Muscle of leg (tissue), 11 donors: ENCODE results near the gene RGP1. TPM values are rescaled to one million over a fixed set of nuclear protein-coding genes. Genes with fewer than 3 reads are reported as not detected.

ENCODE experiments used
- DNase-seq: peaks from one replicate; pipeline ENCODE4 v3.0.0; 2013
- H3K27ac ChIP-seq: one replicate; pipeline ENCODE4 v1.5.1; 2013; ENCODE audit warnings: mild to moderate bottlenecking, low read length, control low read depth
- H3K27me3 ChIP-seq: one replicate; pipeline ENCODE4 v1.6.1; 2013; ENCODE audit warnings: low read length; ENCODE audit not compliant: control insufficient read depth, insufficient read depth
- H3K36me3 ChIP-seq: one replicate; pipeline ENCODE4 v1.6.1; 2013; ENCODE audit warnings: low read length; ENCODE audit not compliant: control insufficient read depth, insufficient read depth
- H3K4me1 ChIP-seq: one replicate; pipeline ENCODE4 v1.6.1; 2013; ENCODE audit warnings: low read length; ENCODE audit not compliant: control insufficient read depth, insufficient read depth
- H3K4me3 ChIP-seq: one replicate; pipeline ENCODE4 v1.5.1; 2013; ENCODE audit warnings: low read length, control low read depth
- H3K9me3 ChIP-seq: replicated peaks from 2 replicates; pipeline ENCODE4 v1.6.1; 2013; ENCODE audit warnings: low read depth, low read length; ENCODE audit not compliant: control insufficient read depth
- WGBS: methylation state at CpG from one replicate; pipeline ENCODE4 v1.1.5; 2013; ENCODE audit warnings: missing lambda C conversion rate; ENCODE audit not compliant: insufficient coverage; 5-methylcytosine and 5-hydroxymethylcytosine counted together
- polyA plus RNA-seq, 8 donors: library from polyadenylated mRNA; unstranded; fragments of 120-200 nt; gene quantifications; one replicate each; pipeline versions ENCODE4 v1.2.1 to v1.2.3, GENCODE V29; 2013; ENCODE audit warnings: inconsistent platforms in 1 of 8, low replicate concordance in 1 of 8; ENCODE audit not compliant: insufficient read length in 8 of 8, insufficient read depth in 1 of 8
- total RNA-seq: library from RNA; stranded (reverse); fragments of 120-200 nt; gene quantifications from one replicate; pipeline ENCODE4 v1.2.4, GENCODE V29; 2013

The RGP1 gene
- total and polyA plus RNA-seq, 9 donors = 11.4 to 23.6 (median 19.6) TPM

DNA sequence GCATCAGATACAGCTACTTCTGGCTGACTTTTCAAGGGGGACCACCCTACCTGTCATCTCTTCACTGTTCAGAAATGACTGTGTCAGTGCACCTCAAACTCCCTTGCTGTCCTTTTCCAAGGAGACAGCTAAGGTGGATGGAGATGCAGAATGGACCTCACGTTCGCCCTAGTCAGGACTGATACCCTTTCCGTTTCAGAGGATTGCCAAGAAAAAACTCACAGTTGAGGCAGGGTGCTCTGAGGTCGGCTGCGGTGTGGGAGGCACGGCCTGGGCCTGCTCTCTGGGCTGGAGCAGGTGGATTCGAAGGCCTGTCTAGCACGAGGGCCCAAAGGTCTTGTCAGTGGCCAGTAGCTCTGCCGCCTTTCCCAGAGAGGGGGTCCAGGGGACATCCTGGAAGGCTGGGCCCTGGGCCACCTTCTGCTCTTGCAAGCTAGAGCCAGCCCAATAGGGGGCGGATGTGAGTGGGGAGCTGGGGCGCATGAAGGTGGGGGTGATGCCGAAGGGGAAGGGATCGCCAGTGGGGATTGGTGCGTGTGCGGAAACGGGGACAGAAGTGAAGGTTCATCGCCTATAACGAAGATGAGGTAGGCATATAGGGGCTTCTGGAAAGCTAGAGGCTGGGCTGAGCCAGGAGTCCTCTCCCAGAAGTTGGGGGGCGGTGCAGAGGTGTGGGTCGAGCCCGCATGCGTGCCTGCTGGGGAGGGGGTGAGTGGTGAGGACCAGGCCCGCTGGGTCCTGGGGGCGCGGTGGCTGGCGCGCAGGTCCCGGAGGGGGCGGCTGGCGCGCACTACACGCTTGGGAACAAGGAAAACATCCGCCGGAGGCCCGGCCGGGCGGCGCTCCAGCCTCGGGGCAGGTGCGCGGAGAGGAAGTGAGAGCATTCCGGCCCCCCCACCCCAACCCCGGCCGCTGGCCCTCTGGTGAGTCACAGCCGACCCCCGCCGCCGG, 7.5 kb downstream of the RGP1 start:
- WGBS = 23% methylated on average over 18 of the region's 48 CpGs
- peak; percentile 78 for DNase-seq
- peak overlapping the region; percentile 91 for H3K27ac ChIP-seq
- peaks cover 12% of the 10 kb centered on the region for H3K4me1 ChIP-seq
- no peaks in the 10 kb centered on the region for H3K27me3 ChIP-seq
- H3K9me3 ChIP-seq = no peaks in the 10 kb centered on the region
- peaks cover 41% of the 10 kb centered on the region for H3K36me3 ChIP-seq
- peak overlapping the region; percentile 63 for H3K4me3 ChIP-seq

DNA sequence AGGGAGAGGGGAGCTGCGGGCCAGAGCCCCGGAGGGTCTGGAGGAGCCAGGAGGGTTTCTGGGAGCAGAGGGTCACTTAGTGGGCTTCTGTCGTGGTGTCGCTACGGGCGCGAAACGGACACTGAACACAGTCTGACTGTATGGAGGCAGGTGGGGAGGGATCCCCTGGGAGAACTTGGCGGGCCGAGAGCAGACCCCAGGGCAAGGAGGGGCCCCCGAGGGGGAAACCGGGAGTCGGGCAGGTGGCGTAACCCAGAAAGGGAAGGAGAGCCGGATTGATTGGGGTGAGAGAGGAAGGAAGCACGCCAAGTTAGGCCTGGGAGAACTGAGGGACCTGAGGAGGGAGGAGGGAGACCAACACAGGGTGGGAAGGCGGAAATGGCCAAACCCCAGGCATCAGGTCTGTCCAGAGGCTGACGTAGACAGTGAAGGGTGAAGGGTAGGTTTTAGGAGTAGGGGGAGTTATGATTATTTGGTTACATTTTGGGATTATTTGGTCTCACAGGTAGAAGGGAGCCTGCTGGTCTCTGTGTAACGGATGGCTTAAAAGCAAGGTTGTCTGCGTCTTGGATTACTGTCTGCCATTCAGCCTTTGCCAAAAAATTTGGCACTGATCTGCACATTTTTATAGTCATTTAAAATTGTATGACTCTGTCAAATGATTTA, 8.3 kb downstream of the RGP1 start:
- no peaks in the 10 kb centered on the region for H3K9me3 ChIP-seq
- H3K27me3 ChIP-seq = no peaks in the 10 kb centered on the region
- peaks cover 33% of the 10 kb centered on the region for H3K36me3 ChIP-seq
- WGBS = 2% methylated on average over 18 of the region's 20 CpGs
- peaks cover 12% of the 10 kb centered on the region for H3K4me1 ChIP-seq
- H3K27ac ChIP-seq = peak overlapping the region; percentile 91
- DNase-seq = peak; percentile 64
- H3K4me3 ChIP-seq = peak overlapping the region; percentile 63

DNA sequence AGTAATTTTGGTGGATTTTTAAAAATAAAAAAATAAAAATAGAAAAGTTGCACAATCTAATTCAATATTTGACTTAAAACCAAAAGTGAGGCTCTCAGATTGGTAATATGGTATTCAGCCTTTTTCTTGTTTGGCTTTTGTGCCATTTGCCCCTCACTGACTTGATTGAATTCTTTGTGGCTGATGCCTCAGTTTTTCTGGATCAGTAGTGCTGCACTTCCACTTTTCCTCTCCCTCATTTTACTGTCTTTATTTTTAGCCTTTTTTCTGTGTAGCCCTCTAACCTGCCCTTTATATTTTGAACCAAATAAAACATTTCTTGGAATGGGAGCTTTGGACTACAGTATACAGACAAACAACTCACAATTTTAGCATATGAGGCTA, 8.8 kb downstream of the RGP1 start:
- H3K27ac ChIP-seq = peak overlapping the region; percentile 91
- H3K27me3 ChIP-seq = no peaks in the 10 kb centered on the region
- H3K9me3 ChIP-seq = no peaks in the 10 kb centered on the region
- DNase-seq = no peak
- peaks cover 12% of the 10 kb centered on the region for H3K4me1 ChIP-seq
- H3K4me3 ChIP-seq = no peak overlapping the region
- peaks cover 28% of the 10 kb centered on the region for H3K36me3 ChIP-seq

DNA sequence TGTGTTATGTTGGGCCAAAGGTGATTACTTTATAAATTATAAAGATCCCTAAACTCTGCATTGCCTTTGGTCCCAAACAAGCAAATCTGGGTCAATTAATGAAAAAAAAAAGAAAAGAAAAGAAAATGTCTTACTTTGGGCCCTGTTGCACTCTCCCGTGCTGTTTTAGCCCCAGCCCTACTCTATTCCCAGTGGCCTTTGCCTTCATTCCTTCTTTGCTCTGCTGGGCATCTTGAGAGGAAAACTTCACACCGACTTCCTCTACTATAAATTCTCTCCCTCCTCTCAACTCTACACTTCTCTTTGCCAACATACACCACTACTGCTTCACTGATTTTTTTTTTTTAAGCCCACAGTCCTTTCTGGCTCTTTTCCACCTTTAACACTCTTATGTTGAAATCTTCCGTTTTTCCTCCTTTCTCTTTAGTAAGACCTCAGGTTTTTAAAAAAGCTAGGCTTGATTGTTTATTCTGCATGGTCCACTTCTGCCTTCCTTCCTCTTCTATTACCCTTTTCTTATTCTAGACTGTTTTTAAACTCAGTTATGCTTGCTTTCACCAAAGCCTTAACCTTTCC, 9.5 kb downstream of the RGP1 start:
- DNase-seq = peak; percentile 40
- Histone ChIP-seq H3K4me3 (no peak overlapping the region), H3K4me1 (peaks cover 12% of the 10 kb centered on the region), H3K27ac (no peak overlapping the region), H3K27me3 (no peaks in the 10 kb centered on the region), H3K9me3 (no peaks in the 10 kb centered on the region), H3K36me3 (peaks cover 21% of the 10 kb centered on the region)
- WGBS = 33% methylated on average over 2 of the region's 3 CpGs

DNA sequence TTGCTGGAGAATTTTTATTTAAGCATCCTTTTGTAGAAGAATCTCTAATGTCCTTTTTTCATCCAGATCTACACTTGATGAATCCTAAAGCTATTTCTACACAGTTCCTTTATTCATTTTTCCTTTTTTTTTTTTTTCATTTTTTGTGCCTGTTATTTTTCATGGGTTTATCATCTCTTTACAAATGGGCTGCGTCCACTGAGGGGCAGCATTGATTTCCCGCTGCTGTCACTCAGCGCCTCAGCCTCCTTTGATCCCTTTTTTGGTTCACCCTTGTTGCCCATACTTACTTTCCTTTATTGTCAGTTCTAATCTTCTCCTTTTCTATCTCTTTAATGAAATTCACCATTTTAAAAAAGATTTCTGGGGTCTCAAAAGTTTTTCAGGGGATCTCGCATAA, 10.7 kb downstream of the RGP1 start:
- DNase-seq = no peak
- Histone ChIP-seq H3K36me3 (peaks cover 8% of the 10 kb centered on the region), H3K9me3 (no peaks in the 10 kb centered on the region), H3K27ac (no peak overlapping the region), H3K4me1 (peaks cover 12% of the 10 kb centered on the region), H3K4me3 (no peak overlapping the region), H3K27me3 (no peaks in the 10 kb centered on the region)
- WGBS = 92% methylated on average over 4 of the region's 4 CpGs

DNA sequence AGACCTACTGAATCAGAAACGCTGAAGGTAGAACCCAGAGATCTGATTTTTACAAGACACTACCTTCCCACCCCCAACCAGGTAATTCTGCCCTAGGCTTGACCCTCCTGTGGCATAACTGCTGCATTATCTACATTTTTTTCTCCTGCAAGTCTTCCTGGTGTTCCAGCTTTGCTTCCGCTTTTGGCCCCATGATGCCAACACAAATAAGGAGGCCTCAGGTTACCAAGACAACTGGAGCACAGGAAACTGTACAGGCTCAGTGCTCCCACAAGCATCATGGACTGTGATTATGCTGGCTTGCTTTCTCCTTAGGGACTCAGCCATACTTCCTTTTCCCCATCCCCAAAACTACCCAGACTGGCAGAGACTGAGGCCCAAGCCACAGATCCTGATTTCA, 11.6 kb downstream of the RGP1 start:
- Histone ChIP-seq H3K27ac (no peak overlapping the region), H3K4me3 (no peak overlapping the region), H3K4me1 (peaks cover 12% of the 10 kb centered on the region), H3K36me3 (peaks cover 3% of the 10 kb centered on the region), H3K27me3 (no peaks in the 10 kb centered on the region), H3K9me3 (no peaks in the 10 kb centered on the region)
- DNase-seq = peak; percentile 62
- 74% methylated on average over 2 of the region's 2 CpGs for WGBS

DNA sequence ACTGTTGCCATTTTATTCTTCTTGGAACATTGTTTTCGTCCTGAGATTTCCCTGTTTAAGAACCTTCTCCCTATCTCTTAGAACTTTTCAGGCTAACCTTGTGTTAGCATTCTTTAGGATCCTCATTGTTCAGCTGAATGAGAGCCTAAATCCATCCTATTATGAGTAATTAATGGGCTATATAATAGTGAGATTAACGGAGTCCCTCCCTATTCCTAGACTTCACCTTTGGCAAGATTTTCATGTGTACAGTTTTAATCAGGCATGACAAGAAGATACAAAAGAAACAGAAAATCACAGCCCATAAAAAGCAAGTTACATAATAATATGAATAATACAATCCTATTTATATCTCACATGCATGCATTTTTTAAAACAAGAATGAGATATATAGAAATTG, 14.1 kb downstream of the RGP1 start:
- H3K27ac ChIP-seq = no peak overlapping the region
- no peaks in the 10 kb centered on the region for H3K9me3 ChIP-seq
- H3K27me3 ChIP-seq = no peaks in the 10 kb centered on the region
- H3K4me1 ChIP-seq = no peaks in the 10 kb centered on the region
- no CpG with 5 or more reads among the region's 2 CpGs for WGBS
- DNase-seq = no peak
- no peaks in the 10 kb centered on the region for H3K36me3 ChIP-seq
- no peak overlapping the region for H3K4me3 ChIP-seq

DNA sequence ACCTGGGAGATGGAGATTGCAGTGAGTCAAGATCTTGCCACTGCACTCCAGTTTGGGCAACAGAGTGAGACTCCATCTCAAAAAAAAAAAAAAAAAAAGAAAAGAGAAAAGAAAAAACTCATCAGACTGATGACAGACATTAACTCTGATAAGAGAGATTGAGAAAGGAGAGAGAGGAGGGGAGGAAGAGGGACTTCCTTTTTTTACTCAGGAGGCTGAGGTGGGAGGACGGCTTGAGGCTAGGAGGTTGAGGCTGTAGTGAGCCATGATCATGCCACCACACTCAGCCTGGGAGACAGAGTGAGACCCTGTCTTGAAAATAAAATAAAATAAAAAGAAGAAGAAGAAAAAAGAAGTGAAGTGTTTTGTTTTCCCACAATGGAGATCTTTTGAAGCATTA, 14.7 kb downstream of the RGP1 start:
- H3K9me3 ChIP-seq = no peaks in the 10 kb centered on the region
- no peak overlapping the region for H3K27ac ChIP-seq
- H3K4me1 ChIP-seq = no peaks in the 10 kb centered on the region
- no peaks in the 10 kb centered on the region for H3K27me3 ChIP-seq
- no peak for DNase-seq
- no peaks in the 10 kb centered on the region for H3K36me3 ChIP-seq
- no peak overlapping the region for H3K4me3 ChIP-seq
- WGBS = no CpG with 5 or more reads among the region's 1 CpG

DNA sequence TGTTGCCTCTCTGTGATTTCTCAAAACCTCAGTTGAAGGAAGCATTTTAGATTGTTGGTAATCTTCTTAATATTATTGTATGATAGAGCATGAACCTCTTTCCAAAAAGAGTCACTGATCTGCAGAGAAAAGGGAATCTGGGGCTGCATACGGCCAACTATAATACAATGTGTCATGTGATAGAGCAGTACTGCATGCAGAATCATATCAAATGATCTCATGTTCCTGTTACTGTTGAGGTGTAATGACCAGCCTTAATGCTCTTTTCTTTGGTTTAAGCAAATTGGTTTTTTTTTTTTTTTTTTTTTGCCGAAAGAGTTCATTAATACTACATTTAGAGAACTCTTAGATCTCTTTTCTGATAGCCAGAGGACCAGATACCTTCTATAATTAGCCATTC, 17.9 kb downstream of the RGP1 start:
- no CpG with 5 or more reads among the region's 2 CpGs for WGBS
- no peak overlapping the region for H3K4me3 ChIP-seq
- H3K36me3 ChIP-seq = no peaks in the 10 kb centered on the region
- no peak overlapping the region for H3K27ac ChIP-seq
- H3K4me1 ChIP-seq = peaks cover 7% of the 10 kb centered on the region
- H3K27me3 ChIP-seq = no peaks in the 10 kb centered on the region
- no peak for DNase-seq
- H3K9me3 ChIP-seq = no peaks in the 10 kb centered on the region

DNA sequence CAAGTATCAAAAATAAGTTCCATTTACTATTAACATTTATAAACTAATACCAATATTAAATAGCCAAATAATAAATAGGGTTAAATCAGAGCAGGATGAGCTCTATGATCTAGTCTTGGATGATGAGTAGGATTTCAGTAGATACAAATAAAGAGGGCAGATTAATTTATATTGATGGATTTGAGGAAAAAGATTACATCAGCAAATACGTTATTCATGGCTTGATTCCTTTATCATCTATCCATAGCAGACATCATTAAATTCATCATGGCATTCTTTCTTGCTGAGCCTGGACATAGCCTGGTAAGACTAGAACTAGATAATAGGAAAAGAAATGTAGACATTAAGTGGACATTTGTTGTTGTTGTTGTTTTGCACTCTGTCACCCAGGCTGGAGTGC, 18.4 kb downstream of the RGP1 start:
- no peak overlapping the region for H3K27ac ChIP-seq
- WGBS = no CpG with 5 or more reads among the region's 1 CpG

More for the DNA sequence above, 18.4 kb downstream of the RGP1 start:
- no peaks in the 10 kb centered on the region for H3K36me3 ChIP-seq
- H3K4me1 ChIP-seq = peaks cover 7% of the 10 kb centered on the region
- H3K4me3 ChIP-seq = no peak overlapping the region
- no peaks in the 10 kb centered on the region for H3K27me3 ChIP-seq
- no peak for DNase-seq
- H3K9me3 ChIP-seq = no peaks in the 10 kb centered on the region
